ENCODE data around the gene EHMT1. TPM values are rescaled to one million over a fixed set of nuclear protein-coding genes. Genes with fewer than 3 reads are reported as not detected.
"Not testable (repeated sequence)": the region's sequence is repeated elsewhere in the genome, so short reads cannot be mapped to it uniquely, and the experiment has no call there.

EHMT1 gene
- total and polyA plus RNA-seq, 2 experiments from 2014 or later: 46.0 to 47.7 TPM

GRCh38 chr9:137876781-137877386 lies 258.1 kb downstream of the EHMT1 start:
- Histone ChIP-seq H3K9me2 (replicated peaks; ENCODE audit: insufficient read depth) (no peaks in the 10 kb centered on the region), H3K4me1 (ENCODE audit: insufficient read depth) (no peaks in the 10 kb centered on the region), H3K4me2 (no peak overlapping the region), H3K4me3 (no peak overlapping the region), H3K27ac (no peak overlapping the region), H3K27me3 (peaks cover 32% of the 10 kb centered on the region), H4K20me1 (ENCODE audit: insufficient read depth, poor library complexity, severe bottlenecking) (no peaks in the 10 kb centered on the region), H3K36me3 (replicated peaks; ENCODE audit: insufficient read depth, low read depth) (no peaks in the 10 kb centered on the region), H3K9me3 (ENCODE audit: low read depth) (no peaks in the 10 kb centered on the region), H2AFZ (no peak overlapping the region), H3K79me2 (no peaks in the 10 kb centered on the region)
- TF ChIP-seq CTCF (IDR thresholded peaks at IDR 0.05; ENCODE audit: poor library complexity) (no peak), EZH2phosphoT487 (IDR thresholded peaks at IDR 0.05; ENCODE audit: low read depth, severe bottlenecking, unreplicated experiment) (no peak), EZH2 (IDR thresholded peaks at IDR 0.05; ENCODE audit: borderline replicate concordance) (no peak)
- DNase-seq (ENCODE audit: low spot score): no peak
- 87% methylated on average over 44 of the region's 47 CpGs for WGBS (ENCODE audit: low lambda C conversion rate, missing lambda C conversion rate)

- not testable (repeated sequence) for H2AFZ ChIP-seq; H3K27ac ChIP-seq; H3K79me2 ChIP-seq; H4K20me1 ChIP-seq (ENCODE audit: insufficient read depth, poor library complexity, severe bottlenecking); H3K9me2 ChIP-seq (replicated peaks; ENCODE audit: insufficient read depth); H3K36me3 ChIP-seq (replicated peaks; ENCODE audit: insufficient read depth, low read depth); DNase-seq (ENCODE audit: low spot score); H3K4me1 ChIP-seq (ENCODE audit: insufficient read depth); H3K9me3 ChIP-seq (ENCODE audit: low read depth)
- peak within 1 kb of the TSS; percentile 16 for H3K4me3 ChIP-seq
- 4% methylated on average over 10 of the region's 95 CpGs for WGBS (ENCODE audit: low lambda C conversion rate, missing lambda C conversion rate)
- H3K4me2 ChIP-seq: peak within 1 kb of the TSS; percentile 97
- H3K27me3 ChIP-seq: peaks cover 32% of the 10 kb centered on the region
Measured at GRCh38 chr9:137877506-137878122, 258.8 kb downstream of the EHMT1 start, which contains the start of gene CACNA1B. Gene CACNA1B (plus strand): TSS chr9:137877782. CDS start chr9:137877934, 152 bp downstream.

- Histone ChIP-seq H3K79me2 (no peaks in the 10 kb centered on the region), H3K36me3 (replicated peaks; ENCODE audit: insufficient read depth, low read depth) (no peaks in the 10 kb centered on the region), H3K9me2 (replicated peaks; ENCODE audit: insufficient read depth) (no peaks in the 10 kb centered on the region), H3K4me3 (peak overlapping the region; percentile 16), H3K27ac (no peak overlapping the region), H2AFZ (no peak overlapping the region), H3K27me3 (peaks cover 32% of the 10 kb centered on the region), H3K4me2 (peak overlapping the region; percentile 97), H3K4me1 (ENCODE audit: insufficient read depth) (no peaks in the 10 kb centered on the region), H3K9me3 (ENCODE audit: low read depth) (no peaks in the 10 kb centered on the region), H4K20me1 (ENCODE audit: insufficient read depth, poor library complexity, severe bottlenecking) (no peaks in the 10 kb centered on the region)
- 2% methylated on average over 80 of the region's 101 CpGs for WGBS (ENCODE audit: low lambda C conversion rate, missing lambda C conversion rate)
- peak; percentile 81 for DNase-seq (ENCODE audit: low spot score)
- TF ChIP-seq EZH2phosphoT487 (IDR thresholded peaks at IDR 0.05; ENCODE audit: low read depth, severe bottlenecking, unreplicated experiment) (no peak), CTCF (IDR thresholded peaks at IDR 0.05; ENCODE audit: poor library complexity) (no peak), EZH2 (IDR thresholded peaks at IDR 0.05; ENCODE audit: borderline replicate concordance) (no peak)
Measured at GRCh38 chr9:137878146-137878941, 259.5 kb downstream of the EHMT1 start.

GRCh38 chr9:137879052-137879451 lies 260.2 kb downstream of the EHMT1 start:
- no peaks in the 10 kb centered on the region for H3K36me3 ChIP-seq (replicated peaks; ENCODE audit: insufficient read depth, low read depth)
- H3K9me2 ChIP-seq (replicated peaks; ENCODE audit: insufficient read depth): no peaks in the 10 kb centered on the region
- DNase-seq (ENCODE audit: low spot score): no peak
- no peak overlapping the region for H3K4me3 ChIP-seq
- peaks cover 32% of the 10 kb centered on the region for H3K27me3 ChIP-seq
- H3K4me2 ChIP-seq: no peak overlapping the region
- no peaks in the 10 kb centered on the region for H3K4me1 ChIP-seq (ENCODE audit: insufficient read depth)
- H3K27ac ChIP-seq: no peak overlapping the region
- TF ChIP-seq EZH2 (IDR thresholded peaks at IDR 0.05; ENCODE audit: borderline replicate concordance): no peak
- no peak for TF ChIP-seq EZH2phosphoT487 (IDR thresholded peaks at IDR 0.05; ENCODE audit: low read depth, severe bottlenecking, unreplicated experiment)
- TF ChIP-seq CTCF (IDR thresholded peaks at IDR 0.05; ENCODE audit: poor library complexity): no peak
- no peaks in the 10 kb centered on the region for H3K79me2 ChIP-seq
- H4K20me1 ChIP-seq (ENCODE audit: insufficient read depth, poor library complexity, severe bottlenecking): no peaks in the 10 kb centered on the region
- no peak overlapping the region for H2AFZ ChIP-seq
- no peaks in the 10 kb centered on the region for H3K9me3 ChIP-seq (ENCODE audit: low read depth)
- whole genome bisulfite sequencing (ENCODE audit: low lambda C conversion rate, missing lambda C conversion rate): 89% methylated on average over 20 of the region's 20 CpGs
